Aorta (tissue), 5 donors: ENCODE data around the gene RYK. TPM values are rescaled to one million over a fixed set of nuclear protein-coding genes. Genes with fewer than 3 reads are reported as not detected.

ENCODE experiments used
- ATAC-seq: fragments of 200-7000 bp; cut with Tn5 transposase; one replicate; pipeline ENCODE4 v1.9.1; 2022; ENCODE audit warnings: moderate library complexity; ENCODE audit not compliant: low FRiP score
- DNase-seq, 2 donors: peaks; one replicate each; pipeline ENCODE4 v3.0.0-alpha.2; 2020
- H3K27ac ChIP-seq, 2 donors: one replicate each; pipeline ENCODE4 v1.5.1; 2013; ENCODE audit warnings: low read length in 2 of 2, mild to moderate bottlenecking in 2 of 2, moderate library complexity in 2 of 2, control low read depth in 1 of 2, inconsistent platforms in 1 of 2, low read depth in 1 of 2
- H3K27me3 ChIP-seq, 2 donors: one replicate each; pipeline ENCODE4 v1.6.1; 2013; ENCODE audit warnings: control low read depth in 1 of 2, low read length in 1 of 2, mild to moderate bottlenecking in 1 of 2, moderate library complexity in 1 of 2; ENCODE audit not compliant: insufficient read depth in 2 of 2, control insufficient read depth in 1 of 2
- H3K36me3 ChIP-seq, 2 donors: one replicate each; pipeline ENCODE4 v1.6.1; 2013; ENCODE audit warnings: control low read depth in 1 of 2, low read length in 1 of 2, mild to moderate bottlenecking in 1 of 2; ENCODE audit not compliant: insufficient read depth in 2 of 2, control insufficient read depth in 1 of 2
- H3K4me1 ChIP-seq, 2 donors: one replicate each; pipeline ENCODE4 v1.6.1; 2013; ENCODE audit warnings: low read length in 2 of 2, control low read depth in 1 of 2, mild to moderate bottlenecking in 1 of 2, moderate library complexity in 1 of 2; ENCODE audit not compliant: insufficient read depth in 2 of 2, control insufficient read depth in 1 of 2
- H3K4me3 ChIP-seq, 2 donors: one replicate each; pipeline ENCODE4 v1.5.1; 2013; ENCODE audit warnings: low read length in 2 of 2, control low read depth in 1 of 2, mild to moderate bottlenecking in 1 of 2
- H3K9me3 ChIP-seq: one replicate; pipeline ENCODE4 v1.6.1; 2013; ENCODE audit warnings: mild to moderate bottlenecking, low read length; ENCODE audit not compliant: control insufficient read depth
- WGBS, 2 donors: extraction: QIAGEN DNeasy Blood & Tissue Kit; methylation state at CpG; one replicate each; pipeline ENCODE4 v1.1.7; 2013; 5-methylcytosine and 5-hydroxymethylcytosine counted together
- intact Hi-C, 2 donors: fragments of 100-400 bp; cut with DNase I; formaldehyde crosslinking; loops; one replicate each; pipeline versions ENCODE4 v1.14.2 to v1.15.0; 2022
- polyA plus RNA-seq, 2 donors: library from polyadenylated mRNA; stranded (reverse); fragments of 200-250 nt; gene quantifications; one replicate each; pipeline ENCODE4 v1.2.3, GENCODE V29; 2013
- total RNA-seq, 2 donors: library from RNA; stranded (reverse); fragmentation: NEBNext Ultra II Directional; extraction: Animal tissue kit (Norgen Biotek cat#: 25700); gene quantifications; one replicate each; pipeline ENCODE4 v1.2.1, GENCODE V29; 2021
- donor health status: healthy with polysubstance abuse.
- donor health status: Bipolar disorder and iron deficiency.
- donor health status: DM: no; HTN: no; CAD: no.
- donor health status: DM: no; HTN: no; CAD: no.
- donor health status: DM: yes; HTN: yes; CAD: no.

The RYK gene
- total and polyA plus RNA-seq, 4 donors: 35.9 to 73.5 (median 60.3) TPM

DNA sequence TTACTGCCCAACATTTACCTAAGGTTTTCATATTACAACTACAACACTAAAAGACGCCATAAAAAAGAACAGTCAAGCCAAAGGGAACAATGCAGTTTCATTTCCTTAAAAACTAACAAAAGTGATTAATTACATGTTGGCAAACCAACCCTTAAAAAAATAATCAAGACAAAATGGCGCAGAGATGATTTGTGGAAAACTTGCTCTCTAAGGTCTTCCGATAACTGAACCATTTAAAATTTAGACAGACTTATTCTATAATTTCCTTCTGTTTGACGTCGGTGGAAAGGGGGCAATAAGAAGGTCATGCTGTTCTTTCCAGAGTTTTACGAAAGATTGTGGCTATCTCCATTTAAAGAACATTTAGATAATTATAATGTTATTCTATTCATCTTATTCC is 87.6 kb downstream of the RYK start:
- Histone ChIP-seq H3K27me3 (no peaks in the 10 kb centered on the region), H3K36me3 (peaks cover 1 to 3% of the 10 kb centered on the region in 2 donors), H3K27ac (no peak overlapping the region), H3K4me3 (no peak overlapping the region), H3K4me1 (peaks cover 0 to 2% of the 10 kb centered on the region in 2 donors), H3K9me3 (no peaks in the 10 kb centered on the region)
- WGBS, 2 donors: 15 to 23% methylated on average over 6 of the region's 6 CpGs
- DNase-seq (no peak), ATAC-seq (no peak)
- intact Hi-C loops: no loop called here

DNA sequence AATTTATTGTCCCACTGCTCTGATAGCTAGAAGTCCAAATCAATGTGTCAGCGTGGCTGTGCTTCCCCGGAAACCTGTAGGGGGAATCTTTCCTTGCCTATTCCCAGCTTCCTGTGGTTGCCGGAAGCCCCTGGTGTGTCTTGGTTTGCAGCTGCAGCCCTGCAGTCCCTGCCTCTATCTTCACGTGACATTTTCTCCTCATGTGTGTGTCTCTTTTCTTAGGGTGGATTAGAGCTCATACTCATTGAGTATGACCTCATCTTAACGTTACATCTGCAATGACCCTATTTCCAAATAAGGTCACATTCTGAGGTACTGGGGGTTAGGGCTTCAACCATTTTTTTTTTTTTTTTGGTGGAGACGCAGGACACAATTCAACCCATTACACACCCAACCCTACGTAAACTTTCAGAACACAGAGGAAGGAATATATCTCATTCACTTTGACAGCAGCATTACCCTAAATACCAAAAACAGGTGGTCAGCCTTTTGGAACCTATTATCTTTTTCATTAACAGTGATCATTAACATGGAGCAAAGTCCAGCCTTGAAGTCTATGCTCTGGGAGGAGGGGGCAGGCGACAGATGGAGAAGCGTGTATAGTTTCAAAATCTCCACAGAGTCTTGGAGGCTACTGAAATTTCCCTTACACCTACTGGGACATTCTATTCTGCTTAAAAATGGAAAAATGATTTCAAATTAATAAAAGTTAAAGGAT is 88.6 kb downstream of the RYK start:
- peaks cover 4 to 5% of the 10 kb centered on the region in 2 donors for H3K36me3 ChIP-seq
- WGBS, 2 donors: 94 to 96% methylated on average over 9 of the region's 9 CpGs
- no peaks in the 10 kb centered on the region for H3K9me3 ChIP-seq
- no peaks in the 10 kb centered on the region for H3K27me3 ChIP-seq
- no peak overlapping the region for H3K27ac ChIP-seq
- no peak for DNase-seq
- peaks cover 0 to 2% of the 10 kb centered on the region in 2 donors for H3K4me1 ChIP-seq
- intact Hi-C loops: no loop called here
- ATAC-seq: no peak
- no peak overlapping the region for H3K4me3 ChIP-seq

DNA sequence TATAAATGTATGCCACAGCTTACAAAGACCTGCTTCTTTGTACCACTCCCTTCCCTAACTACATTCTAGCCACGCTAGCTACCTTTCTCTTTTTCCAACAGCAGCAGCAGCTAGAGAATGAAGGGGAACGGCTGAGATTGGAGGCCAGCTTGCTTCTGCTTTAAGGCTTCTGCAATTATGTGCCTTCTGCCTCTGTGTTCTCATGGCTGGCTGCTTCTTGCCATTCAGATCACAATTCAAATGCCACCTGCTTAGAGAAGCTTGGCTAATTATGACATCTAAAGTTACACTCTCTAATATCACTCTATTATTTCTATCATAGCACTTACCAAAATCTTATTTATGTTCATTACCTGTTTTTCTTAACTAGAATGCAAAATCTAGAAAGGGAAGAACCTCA is 95.2 kb downstream of the RYK start:
- ATAC-seq (no peak), DNase-seq (no peak)
- WGBS, 2 donors: 70 to 71% methylated on average over 2 of the region's 2 CpGs

DNA sequence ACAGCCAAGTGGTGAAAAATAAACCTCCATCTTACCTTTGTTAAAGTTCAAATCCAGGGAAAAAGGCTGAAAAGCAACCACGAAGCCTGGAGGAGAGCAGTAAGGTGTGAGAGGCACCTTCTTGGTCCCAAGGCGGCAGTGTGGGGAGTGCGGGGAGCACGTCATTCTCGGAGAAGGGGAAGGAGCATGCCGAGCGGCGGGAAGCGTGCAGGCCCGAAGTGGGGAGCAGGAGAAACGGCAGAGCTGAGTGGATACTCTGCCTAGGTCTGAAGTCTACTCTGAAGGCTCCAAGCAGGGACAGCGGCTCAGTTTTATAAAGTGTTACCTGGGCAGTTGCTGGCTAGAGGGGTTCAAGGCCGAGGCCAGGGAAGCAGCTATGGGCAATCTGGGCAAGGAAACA is 96.9 kb downstream of the RYK start:
- 95 to 97% methylated on average over 13 of the region's 13 CpGs for WGBS, 2 donors
- Histone ChIP-seq H3K27ac (no peak overlapping the region), H3K4me3 (no peak overlapping the region), H3K36me3 (peaks cover 4 to 7% of the 10 kb centered on the region in 2 donors), H3K27me3 (no peaks in the 10 kb centered on the region), H3K4me1 (peaks cover 0 to 1% of the 10 kb centered on the region in 2 donors), H3K9me3 (no peaks in the 10 kb centered on the region)
- intact Hi-C loops: no loop called here
- no peak for ATAC-seq
- DNase-seq: no peak

More for the DNA sequence above, 95.2 kb downstream of the RYK start:
- intact Hi-C loops: no loop called here
- Histone ChIP-seq H3K27me3 (no peaks in the 10 kb centered on the region), H3K27ac (no peak overlapping the region), H3K4me1 (no peaks in the 10 kb centered on the region), H3K36me3 (peaks cover 4 to 10% of the 10 kb centered on the region in 2 donors), H3K9me3 (no peaks in the 10 kb centered on the region), H3K4me3 (no peak overlapping the region)

DNA sequence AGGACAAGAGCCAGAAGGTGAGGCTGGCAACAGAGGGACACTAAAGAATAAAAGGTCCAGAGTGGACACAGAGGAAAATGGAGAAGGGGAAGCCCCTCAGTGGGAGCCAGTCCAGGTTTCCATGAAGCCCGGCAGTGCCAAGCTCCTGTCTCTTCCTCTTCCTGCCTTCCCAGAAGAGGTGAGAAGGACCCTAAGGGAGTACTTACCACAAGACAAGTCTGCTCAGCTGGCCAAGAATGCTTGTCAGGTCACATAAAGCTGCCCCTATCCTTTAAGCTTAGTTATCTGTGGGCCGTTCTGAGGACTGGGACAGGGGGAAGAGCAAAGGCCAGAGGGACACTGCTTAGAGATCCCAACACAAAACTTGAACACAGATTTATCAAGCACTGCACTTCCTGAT is 100.2 kb downstream of the RYK start:
- ATAC-seq (peak; percentile 40), DNase-seq (no peak)
- WGBS, 2 donors: 73 to 85% methylated on average over 2 of the region's 2 CpGs
- intact Hi-C loops: no loop called here
- H3K4me1 ChIP-seq: peaks cover 0 to 1% of the 10 kb centered on the region in 2 donors
- peaks cover 0 to 4% of the 10 kb centered on the region in 2 donors for H3K36me3 ChIP-seq
- no peaks in the 10 kb centered on the region for H3K9me3 ChIP-seq
- no peaks in the 10 kb centered on the region for H3K27me3 ChIP-seq
- peak overlapping the region in 1 of 2 donors; percentile 17 for H3K27ac ChIP-seq
- no peak overlapping the region for H3K4me3 ChIP-seq

DNA sequence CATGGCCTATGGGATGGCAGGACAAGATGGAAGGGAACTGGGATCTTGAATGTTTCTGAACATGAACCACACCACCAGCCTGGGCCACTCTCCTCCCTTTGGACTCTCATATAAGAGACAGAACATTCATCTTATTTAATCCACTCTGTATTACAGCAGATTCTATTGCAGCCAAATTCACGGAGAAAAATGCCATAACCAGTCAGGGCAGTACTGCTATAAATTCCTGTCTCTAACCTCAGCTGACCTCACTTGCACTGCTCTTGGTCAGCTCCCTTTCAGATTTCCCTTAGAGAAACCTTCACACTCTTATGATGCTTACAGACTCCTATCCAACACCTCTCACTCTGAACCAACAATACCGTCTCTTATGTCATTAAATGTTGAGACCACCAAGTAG is 101.4 kb downstream of the RYK start:
- DNase-seq: no peak
- Histone ChIP-seq H3K4me3 (no peak overlapping the region), H3K27ac (no peak overlapping the region), H3K9me3 (no peaks in the 10 kb centered on the region), H3K27me3 (no peaks in the 10 kb centered on the region), H3K4me1 (peaks cover 0 to 1% of the 10 kb centered on the region in 2 donors), H3K36me3 (peaks cover 0 to 2% of the 10 kb centered on the region in 2 donors)
- intact Hi-C loops: loop anchor here in 1 of 2 donors (10.0 kb wide), 1 partner anchor 214 kb away; no protein-coding TSS in a partner anchor
- ATAC-seq: no peak
- 34 to 37% methylated on average over 2 of the region's 2 CpGs for WGBS, 2 donors

DNA sequence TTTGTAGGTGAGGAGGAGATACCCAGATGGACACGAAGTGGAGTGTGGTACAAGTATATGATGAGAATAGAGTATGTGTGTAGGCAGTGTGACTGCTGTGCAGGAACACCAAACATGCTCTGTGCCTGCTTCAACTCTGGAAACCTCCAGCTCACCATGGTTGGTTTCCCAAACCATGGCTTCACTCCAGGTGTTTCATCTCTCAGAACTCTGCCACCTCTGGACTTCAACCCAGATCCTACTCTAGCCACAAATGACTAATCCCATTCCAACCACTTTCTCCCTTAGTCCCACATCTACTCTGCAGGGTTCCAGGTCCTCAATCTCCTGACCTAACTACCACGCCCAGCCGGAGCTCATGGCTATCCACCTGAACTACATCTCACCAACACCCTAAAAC is 102.1 kb downstream of the RYK start:
- no peak for DNase-seq
- Histone ChIP-seq H3K36me3 (no peaks in the 10 kb centered on the region), H3K9me3 (no peaks in the 10 kb centered on the region), H3K4me3 (no peak overlapping the region), H3K27me3 (no peaks in the 10 kb centered on the region), H3K27ac (no peak overlapping the region), H3K4me1 (peaks cover 0 to 1% of the 10 kb centered on the region in 2 donors)
- 98% methylated on average over 3 of the region's 3 CpGs for WGBS, 2 donors
- ATAC-seq: no peak
- intact Hi-C loops: loop anchor here in 1 of 2 donors (10.0 kb wide), 1 partner anchor 214 kb away; no protein-coding TSS in a partner anchor

DNA sequence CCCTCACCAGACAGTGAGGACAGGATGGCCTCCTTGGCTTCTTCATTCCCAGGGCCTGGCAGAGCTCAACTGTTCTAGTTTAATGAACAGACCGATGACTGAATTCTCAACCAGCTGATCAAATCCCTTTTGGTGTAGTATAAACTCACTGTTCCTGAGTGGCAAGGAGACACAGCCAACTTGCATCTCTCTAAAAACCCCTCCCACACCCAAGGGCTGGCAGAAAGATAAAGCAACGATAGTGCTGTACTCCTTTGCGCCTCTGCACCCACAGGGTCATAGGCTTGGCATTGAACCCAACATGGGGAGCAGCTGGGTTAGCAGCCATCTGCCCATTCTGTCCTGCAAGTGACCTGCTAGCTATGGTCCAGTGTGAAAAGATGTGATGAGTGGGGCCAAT is 103.2 kb downstream of the RYK start:
- Histone ChIP-seq H3K4me1 (peaks cover 0 to 1% of the 10 kb centered on the region in 2 donors), H3K4me3 (no peak overlapping the region), H3K9me3 (no peaks in the 10 kb centered on the region), H3K27ac (no peak overlapping the region), H3K36me3 (no peaks in the 10 kb centered on the region), H3K27me3 (no peaks in the 10 kb centered on the region)
- WGBS, 2 donors: 79 to 85% methylated on average over 3 of the region's 3 CpGs
- intact Hi-C loops: loop anchor here in 1 of 2 donors (10.0 kb wide), 1 partner anchor 213 kb away; no protein-coding TSS in a partner anchor
- ATAC-seq (no peak), DNase-seq (no peak)

DNA sequence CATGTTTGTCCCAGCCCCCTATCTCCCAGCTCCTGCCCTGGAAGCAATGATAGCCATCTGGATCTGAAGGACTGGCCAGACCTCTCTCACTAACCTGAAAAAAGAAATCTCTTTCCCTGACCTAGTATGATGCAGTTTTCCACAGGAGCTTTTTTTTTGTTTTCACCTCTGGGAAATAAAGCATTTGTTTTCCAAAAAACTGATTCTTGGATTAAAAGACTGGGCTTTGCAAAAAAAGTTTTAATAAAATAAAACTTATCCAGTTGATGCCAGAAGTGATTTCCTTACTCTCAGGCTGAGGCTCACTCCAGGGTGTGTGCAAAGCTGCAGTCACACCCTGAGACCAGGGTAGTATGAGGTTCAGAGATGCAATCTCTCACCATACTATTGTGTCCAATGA is 104.0 kb downstream of the RYK start:
- intact Hi-C loops: loop anchor here in 1 of 2 donors (10.0 kb wide), 1 partner anchor 212 kb away; no protein-coding TSS in a partner anchor
- no peaks in the 10 kb centered on the region for H3K9me3 ChIP-seq

More for the DNA sequence above, 104.0 kb downstream of the RYK start:
- ATAC-seq (no peak), DNase-seq (no peak)
- no peaks in the 10 kb centered on the region for H3K36me3 ChIP-seq
- H3K27me3 ChIP-seq: no peaks in the 10 kb centered on the region
- no peak overlapping the region for H3K27ac ChIP-seq
- H3K4me1 ChIP-seq: peaks cover 0 to 1% of the 10 kb centered on the region in 2 donors
- H3K4me3 ChIP-seq: no peak overlapping the region
